GM06990 (cell line): ENCODE measurements around the gene CLMN.

Experiments used
- DNase-seq: peaks from one replicate; pipeline ENCODE4 v3.0.0-alpha.2; 2011; ENCODE audit not compliant: insufficient read length; ENCODE audit errors: extremely low read depth
- H3K27me3 ChIP-seq: replicated peaks from 2 replicates; pipeline ENCODE4 v1.6.0; 2011; ENCODE audit warnings: low read length; ENCODE audit not compliant: control insufficient read depth, insufficient read depth
- H3K36me3 ChIP-seq: 2 replicates; pipeline ENCODE4 v1.5.1; 2011; ENCODE audit warnings: low read length; ENCODE audit not compliant: control insufficient read depth, insufficient read depth
- H3K4me3 ChIP-seq: replicated peaks from 2 replicates; pipeline ENCODE4 v1.5.1; 2011; ENCODE audit warnings: low read depth, mild to moderate bottlenecking, control low read depth, low read length
- TF ChIP-seq, protein P1 (sequence below): IDR thresholded peaks from 2 replicates; pipeline ENCODE4 v1.5.1; 2011; ENCODE audit warnings: low read length, control low read depth, mild to moderate bottlenecking, inconsistent platforms; ENCODE audit not compliant: insufficient read depth, poor library complexity, severe bottlenecking

CLMN gene

GRCh38 chr14:95361373-95362137 lies 41.8 kb upstream of the CLMN start:
- peak; percentile 54 for DNase-seq
- TF ChIP-seq, protein P1, sequence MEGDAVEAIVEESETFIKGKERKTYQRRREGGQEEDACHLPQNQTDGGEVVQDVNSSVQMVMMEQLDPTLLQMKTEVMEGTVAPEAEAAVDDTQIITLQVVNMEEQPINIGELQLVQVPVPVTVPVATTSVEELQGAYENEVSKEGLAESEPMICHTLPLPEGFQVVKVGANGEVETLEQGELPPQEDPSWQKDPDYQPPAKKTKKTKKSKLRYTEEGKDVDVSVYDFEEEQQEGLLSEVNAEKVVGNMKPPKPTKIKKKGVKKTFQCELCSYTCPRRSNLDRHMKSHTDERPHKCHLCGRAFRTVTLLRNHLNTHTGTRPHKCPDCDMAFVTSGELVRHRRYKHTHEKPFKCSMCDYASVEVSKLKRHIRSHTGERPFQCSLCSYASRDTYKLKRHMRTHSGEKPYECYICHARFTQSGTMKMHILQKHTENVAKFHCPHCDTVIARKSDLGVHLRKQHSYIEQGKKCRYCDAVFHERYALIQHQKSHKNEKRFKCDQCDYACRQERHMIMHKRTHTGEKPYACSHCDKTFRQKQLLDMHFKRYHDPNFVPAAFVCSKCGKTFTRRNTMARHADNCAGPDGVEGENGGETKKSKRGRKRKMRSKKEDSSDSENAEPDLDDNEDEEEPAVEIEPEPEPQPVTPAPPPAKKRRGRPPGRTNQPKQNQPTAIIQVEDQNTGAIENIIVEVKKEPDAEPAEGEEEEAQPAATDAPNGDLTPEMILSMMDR = peak; percentile 87
- Histone ChIP-seq H3K36me3 (no peaks in the 10 kb centered on the region), H3K27me3 (no peaks in the 10 kb centered on the region; the same call in 1 of the 2 replicates), H3K4me3 (no peak overlapping the region)

- H3K27me3 ChIP-seq = no peaks in the 10 kb centered on the region; the same call in 1 of the 2 replicates
- no peak overlapping the region for H3K4me3 ChIP-seq
- no peaks in the 10 kb centered on the region for H3K36me3 ChIP-seq
- no peak for DNase-seq
- TF ChIP-seq, protein P1 = no peak
Measured at GRCh38 chr14:95360828-95361227, 41.1 kb upstream of the CLMN start.

GRCh38 chr14:95359994-95360826 lies 40.5 kb upstream of the CLMN start:
- Histone ChIP-seq H3K27me3 (no peaks in the 10 kb centered on the region; the same call in 1 of the 2 replicates), H3K4me3 (no peak overlapping the region), H3K36me3 (no peaks in the 10 kb centered on the region)
- peak; percentile 25 for DNase-seq
- TF ChIP-seq, protein P1 = no peak

- DNase-seq = no peak
- H3K4me3 ChIP-seq = no peak overlapping the region
- no peaks in the 10 kb centered on the region for H3K27me3 ChIP-seq
- TF ChIP-seq, protein P1 = no peak
- H3K36me3 ChIP-seq = no peaks in the 10 kb centered on the region
Measured at GRCh38 chr14:95356245-95356869, 36.6 kb upstream of the CLMN start.

DNA sequence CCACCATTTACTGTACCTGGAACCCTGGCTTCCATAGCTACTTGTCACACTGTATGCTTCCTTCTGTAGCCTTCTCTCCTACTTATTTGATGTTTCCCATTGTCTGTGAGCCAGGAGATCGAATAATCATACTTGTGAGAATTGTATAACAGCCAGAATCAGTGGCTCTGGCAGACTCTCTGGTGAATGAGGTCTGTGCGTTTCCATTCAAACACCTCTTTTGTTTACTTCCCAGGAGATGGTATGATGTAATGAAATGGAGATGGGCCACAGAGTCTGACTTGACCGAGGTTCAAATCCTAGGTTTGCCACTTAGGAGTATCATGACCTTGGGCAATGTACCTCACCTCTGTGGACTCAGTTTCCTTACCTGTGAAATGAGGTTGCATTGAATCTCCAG lies 35.7 kb upstream of the CLMN start:
- H3K4me3 ChIP-seq = no peak overlapping the region
- H3K27me3 ChIP-seq = no peaks in the 10 kb centered on the region
- TF ChIP-seq, protein P1 = no peak
- DNase-seq = no peak
- H3K36me3 ChIP-seq = no peaks in the 10 kb centered on the region
